Measurements from ENCODE around the gene NEDD9. TPM values are rescaled to one million over a fixed set of nuclear protein-coding genes. Genes with fewer than 3 reads are reported as not detected.

The NEDD9 gene
- total RNA-seq, 1 experiment from 2014 or later, result 0.17 TPM

- Histone ChIP-seq H2AFZ (ENCODE audit: low read depth, low read length, poor library complexity, severe bottlenecking) (no peak overlapping the region), H3K4me1 (ENCODE audit: control insufficient read depth in 1 of 2, insufficient read depth in 2 of 2, low read length in 2 of 2) (no peaks in the 10 kb centered on the region), H4K20me1 (ENCODE audit: insufficient read depth) (no peaks in the 10 kb centered on the region), H3K27ac (ENCODE audit: low read depth, low read length) (no peak overlapping the region), H3K9me3 (ENCODE audit: control insufficient read depth in 1 of 2, insufficient read depth in 1 of 2, low read depth in 1 of 2, low read length in 2 of 2) (no peaks in the 10 kb centered on the region), H3K4me2 (ENCODE audit: low read length) (no peak overlapping the region), H3K9ac (ENCODE audit: low read length) (no peak overlapping the region), H3K79me2 (ENCODE audit: insufficient read depth, low read length) (no peaks in the 10 kb centered on the region), H3K9me2 (ENCODE audit: insufficient read depth) (no peaks in the 10 kb centered on the region), H3K4me3 (replicated peaks in 1 of 2; ENCODE audit: low read depth in 1 of 2, low read length in 2 of 2) (no peak overlapping the region), H3K27me3 (ENCODE audit: insufficient read depth, low read length) (no peaks in the 10 kb centered on the region), H3K36me3 (ENCODE audit: control insufficient read depth in 1 of 2, insufficient read depth in 2 of 2, low read length in 2 of 2) (no peaks in the 10 kb centered on the region)
- DNase-seq (ENCODE audit: low read depth, low spot score) (no peak), ATAC-seq (no peak)
- intact Hi-C loops (cut with micrococcal nuclease), result no loop called here
- ChIA-PET RAD21 (ENCODE audit: low non-redundant PET in 1 of 2, low total read pairs in 2 of 2, uncharacterized antibody in 2 of 2, unreplicated experiment in 2 of 2) (no interaction called here), CTCF (no interaction called here), POLR2A (no interaction called here)
- TF ChIP-seq YY1 (IDR thresholded peaks at IDR 0.05; ENCODE audit: extremely low read depth, insufficient replicate concordance, low read depth, low read length) (no peak), CTCF (IDR thresholded peaks at IDR 0.05 in 2 of 3, conservative IDR thresholded peaks at IDR 0.05 in 1 of 3; ENCODE audit: borderline replicate concordance in 1 of 3, insufficient read depth in 1 of 3, low read depth in 2 of 3, low read length in 2 of 3) (no peak), EZH2phosphoT487 (IDR thresholded peaks at IDR 0.05; ENCODE audit: borderline replicate concordance) (no peak), ZFX (IDR thresholded peaks at IDR 0.05) (no peak)
- BruUV-seq (replicated peaks), result no TSS peak
Measured at GRCh38 chr6:11152581-11152980, 79.9 kb downstream of the NEDD9 start.

GRCh38 chr6:11151488-11151887, 81.0 kb downstream of the NEDD9 start:
- Histone ChIP-seq H3K4me2 (ENCODE audit: low read length) (no peak overlapping the region), H3K27ac (ENCODE audit: low read depth, low read length) (no peak overlapping the region), H4K20me1 (ENCODE audit: insufficient read depth) (no peaks in the 10 kb centered on the region), H3K79me2 (ENCODE audit: insufficient read depth, low read length) (no peaks in the 10 kb centered on the region), H3K9me3 (ENCODE audit: control insufficient read depth in 1 of 2, insufficient read depth in 1 of 2, low read depth in 1 of 2, low read length in 2 of 2) (no peaks in the 10 kb centered on the region), H3K4me3 (replicated peaks in 1 of 2; ENCODE audit: low read depth in 1 of 2, low read length in 2 of 2) (no peak overlapping the region), H3K27me3 (ENCODE audit: insufficient read depth, low read length) (no peaks in the 10 kb centered on the region), H2AFZ (ENCODE audit: low read depth, low read length, poor library complexity, severe bottlenecking) (no peak overlapping the region), H3K9me2 (ENCODE audit: insufficient read depth) (no peaks in the 10 kb centered on the region), H3K4me1 (ENCODE audit: control insufficient read depth in 1 of 2, insufficient read depth in 2 of 2, low read length in 2 of 2) (no peaks in the 10 kb centered on the region), H3K9ac (ENCODE audit: low read length) (no peak overlapping the region), H3K36me3 (ENCODE audit: control insufficient read depth in 1 of 2, insufficient read depth in 2 of 2, low read length in 2 of 2) (no peaks in the 10 kb centered on the region)
- ChIA-PET CTCF (no interaction called here), POLR2A (no interaction called here), RAD21 (ENCODE audit: low non-redundant PET in 1 of 2, low total read pairs in 2 of 2, uncharacterized antibody in 2 of 2, unreplicated experiment in 2 of 2) (no interaction called here)
- no TSS peak for BruUV-seq (replicated peaks)
- intact Hi-C loops (cut with micrococcal nuclease), result no loop called here
- DNase-seq (ENCODE audit: low read depth, low spot score) (no peak), ATAC-seq (no peak)
- TF ChIP-seq SIN3A (IDR thresholded peaks at IDR 0.05; ENCODE audit: low read depth) (no peak), ATF3 (IDR thresholded peaks at IDR 0.05) (no peak), FOSL1 (IDR thresholded peaks at IDR 0.05; ENCODE audit: low read depth) (no peak), RAD21 (IDR thresholded peaks at IDR 0.05; ENCODE audit: low read depth) (no peak), MAX (IDR thresholded peaks at IDR 0.05) (no peak), TCF7L2 (IDR thresholded peaks at IDR 0.05; ENCODE audit: borderline replicate concordance, extremely low read depth, insufficient read depth, insufficient read length) (no peak), POLR2A (IDR thresholded peaks at IDR 0.05; ENCODE audit: borderline replicate concordance, extremely low read depth, insufficient read depth, insufficient read length) (no peak), YY1 (IDR thresholded peaks at IDR 0.05; ENCODE audit: extremely low read depth, insufficient replicate concordance, low read depth, low read length) (no peak), SP1 (IDR thresholded peaks at IDR 0.05; ENCODE audit: low read depth) (no peak), CBX3 (IDR thresholded peaks at IDR 0.05; ENCODE audit: low read depth) (no peak), ELF1 (IDR thresholded peaks at IDR 0.05; ENCODE audit: borderline replicate concordance, low read depth) (no peak), REST (IDR thresholded peaks at IDR 0.05; ENCODE audit: low read depth) (no peak)

All from HCT116 (cell line).